ENCODE results near the gene IL3RA.

IL3RA gene

DNA sequence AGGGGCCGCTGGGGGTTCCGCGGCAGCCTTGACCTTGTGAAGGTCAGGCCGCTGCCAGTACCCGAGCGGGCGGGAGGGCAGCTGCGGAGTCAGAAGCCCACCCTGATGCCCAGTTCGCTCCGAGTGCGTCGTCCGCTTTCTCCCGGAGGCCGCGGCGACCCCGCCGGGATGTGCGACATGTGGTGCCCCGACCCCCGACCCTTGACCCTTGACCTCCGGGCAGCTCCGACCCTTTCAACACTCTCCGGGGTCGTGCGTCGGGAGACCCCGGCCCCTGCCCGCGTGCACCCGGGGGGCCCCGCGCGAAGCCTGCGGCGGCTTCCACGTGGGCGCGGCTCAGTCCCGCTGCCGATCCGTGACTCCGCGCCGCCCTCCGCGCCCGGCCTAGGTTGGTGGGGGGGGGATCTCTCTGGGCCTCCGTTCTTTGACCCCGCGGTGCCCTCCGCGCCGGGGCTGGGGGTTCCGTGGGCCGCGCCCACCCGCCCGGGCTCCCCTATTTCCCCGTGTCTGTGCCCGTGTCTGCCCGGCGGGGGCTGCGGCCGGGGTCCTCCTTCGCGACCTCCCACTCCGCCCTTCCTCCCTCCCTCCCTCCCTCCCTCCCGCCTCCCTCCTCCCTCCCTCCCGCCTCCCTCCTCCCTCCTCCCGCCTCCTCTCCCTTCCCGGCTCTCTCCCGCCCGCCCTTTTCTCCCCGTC is 55.9 kb downstream of the IL3RA start:
- Histone ChIP-seq H3K4me1 (ENCODE audit: control insufficient read depth, insufficient read depth, low read length) (no peaks in the 10 kb centered on the region), H3K9me3 (ENCODE audit: control insufficient read depth, insufficient read depth, low read length) (no peaks in the 10 kb centered on the region), H3K27me3 (ENCODE audit: control insufficient read depth, insufficient read depth, low read length) (no peaks in the 10 kb centered on the region), H3K9ac (ENCODE audit: low read depth, low read length) (peak overlapping the region; percentile 99), H3K36me3 (ENCODE audit: control insufficient read depth, insufficient read depth, low read length) (peaks cover 64% of the 10 kb centered on the region), H3K4me3 (ENCODE audit: low read depth, low read length) (peak overlapping the region; percentile 99), H3K27ac (ENCODE audit: low read depth, low read length) (peak overlapping the region; percentile 100)

DNA sequence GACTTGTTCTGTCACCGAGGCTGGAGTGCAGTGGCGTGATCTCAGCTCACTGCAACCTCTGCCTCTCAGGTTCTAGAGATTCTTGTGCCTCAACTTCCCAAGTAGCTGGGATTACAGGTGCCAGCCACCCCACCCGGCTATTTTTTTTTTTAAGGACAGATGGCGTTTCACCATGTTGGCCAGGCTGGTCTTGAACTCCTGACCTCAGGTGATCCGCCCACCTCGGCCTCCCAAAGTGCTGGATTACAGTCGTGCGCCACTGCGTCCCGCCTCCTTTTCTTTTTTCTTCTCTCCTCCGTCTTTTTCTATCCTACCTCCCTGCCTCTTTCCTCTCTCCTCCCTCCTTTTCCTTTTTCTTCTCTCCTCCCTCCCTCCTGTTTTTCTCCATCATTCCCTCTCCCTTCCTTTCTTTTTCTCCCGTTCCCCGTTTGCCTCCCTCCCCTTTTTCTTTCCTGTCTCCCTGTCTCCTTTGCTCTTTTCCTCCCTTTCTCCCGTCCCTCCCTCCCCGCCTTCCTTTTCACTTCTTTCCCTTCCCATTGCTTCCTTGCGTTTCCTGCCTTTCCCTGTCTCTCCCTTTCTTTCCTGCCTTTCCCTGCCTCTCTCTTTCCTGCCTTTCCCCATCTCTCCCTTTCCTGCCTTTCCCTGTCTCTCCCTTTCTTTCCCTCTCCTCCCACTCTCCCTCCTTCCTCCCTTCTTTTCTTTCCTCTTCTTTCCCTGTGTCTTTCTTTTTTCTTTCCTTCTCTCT is 57.5 kb downstream of the IL3RA start:
- Histone ChIP-seq H3K36me3 (ENCODE audit: control insufficient read depth, insufficient read depth, low read length) (peaks cover 60% of the 10 kb centered on the region), H3K27ac (ENCODE audit: low read depth, low read length) (no peak overlapping the region), H3K9ac (ENCODE audit: low read depth, low read length) (no peak overlapping the region), H3K9me3 (ENCODE audit: control insufficient read depth, insufficient read depth, low read length) (no peaks in the 10 kb centered on the region), H3K27me3 (ENCODE audit: control insufficient read depth, insufficient read depth, low read length) (no peaks in the 10 kb centered on the region), H3K4me3 (ENCODE audit: low read depth, low read length) (no peak overlapping the region), H3K4me1 (ENCODE audit: control insufficient read depth, insufficient read depth, low read length) (no peaks in the 10 kb centered on the region)

DNA sequence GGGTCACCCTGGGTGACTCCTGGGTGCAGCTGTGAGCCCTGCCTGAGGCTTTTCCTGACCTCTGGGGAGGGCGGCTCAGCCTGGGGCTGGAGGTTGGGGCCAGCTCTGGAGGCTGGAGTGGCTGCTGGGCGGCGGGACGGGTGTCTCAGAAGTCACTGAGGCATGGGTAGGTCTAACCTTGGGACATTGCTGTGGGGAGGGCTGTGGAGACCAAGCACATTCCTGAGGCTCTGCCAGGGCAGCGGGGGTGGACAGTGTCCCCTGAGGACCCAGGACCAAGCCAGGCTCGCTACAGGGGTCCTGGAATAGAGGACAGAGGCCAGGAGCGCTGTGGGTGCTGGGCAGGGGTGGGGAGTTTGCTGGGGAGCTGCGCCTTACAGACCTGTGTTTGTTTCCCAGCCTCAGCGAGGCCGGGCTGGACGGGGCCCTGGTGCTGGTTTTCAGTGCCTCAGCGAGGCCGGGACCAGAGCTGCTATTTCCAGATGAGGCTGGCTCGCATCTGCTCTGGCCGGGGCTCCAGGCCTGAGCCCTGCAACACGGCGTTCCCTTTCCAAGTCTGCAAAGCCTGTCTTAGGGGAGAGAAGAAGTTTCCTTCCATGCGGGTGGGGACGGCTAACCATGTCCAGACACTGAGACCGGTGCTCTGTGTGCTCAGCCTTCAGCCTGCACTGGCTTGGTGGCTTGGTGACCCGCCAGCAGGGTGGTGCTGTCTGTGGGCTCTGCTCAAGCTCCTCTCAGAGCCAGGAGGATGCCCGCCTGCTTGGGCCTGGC is 58.3 kb downstream of the IL3RA start:
- no peaks in the 10 kb centered on the region for H3K9me3 ChIP-seq (ENCODE audit: control insufficient read depth, insufficient read depth, low read length)
- H3K36me3 ChIP-seq (ENCODE audit: control insufficient read depth, insufficient read depth, low read length): peaks cover 54% of the 10 kb centered on the region
- no peak overlapping the region for H3K27ac ChIP-seq (ENCODE audit: low read depth, low read length)
- H3K4me1 ChIP-seq (ENCODE audit: control insufficient read depth, insufficient read depth, low read length): no peaks in the 10 kb centered on the region
- no peak overlapping the region for H3K4me3 ChIP-seq (ENCODE audit: low read depth, low read length)
- H3K27me3 ChIP-seq (ENCODE audit: control insufficient read depth, insufficient read depth, low read length): no peaks in the 10 kb centered on the region
- no peak overlapping the region for H3K9ac ChIP-seq (ENCODE audit: low read depth, low read length)

GRCh38 chrX:1395646-1396216 is 59.1 kb downstream of the IL3RA start:
- Histone ChIP-seq H3K27ac (ENCODE audit: low read depth, low read length) (no peak overlapping the region), H3K27me3 (ENCODE audit: control insufficient read depth, insufficient read depth, low read length) (no peaks in the 10 kb centered on the region), H3K36me3 (ENCODE audit: control insufficient read depth, insufficient read depth, low read length) (peaks cover 51% of the 10 kb centered on the region), H3K9me3 (ENCODE audit: control insufficient read depth, insufficient read depth, low read length) (no peaks in the 10 kb centered on the region), H3K4me3 (ENCODE audit: low read depth, low read length) (no peak overlapping the region), H3K4me1 (ENCODE audit: control insufficient read depth, insufficient read depth, low read length) (no peaks in the 10 kb centered on the region), H3K9ac (ENCODE audit: low read depth, low read length) (no peak overlapping the region)

DNA sequence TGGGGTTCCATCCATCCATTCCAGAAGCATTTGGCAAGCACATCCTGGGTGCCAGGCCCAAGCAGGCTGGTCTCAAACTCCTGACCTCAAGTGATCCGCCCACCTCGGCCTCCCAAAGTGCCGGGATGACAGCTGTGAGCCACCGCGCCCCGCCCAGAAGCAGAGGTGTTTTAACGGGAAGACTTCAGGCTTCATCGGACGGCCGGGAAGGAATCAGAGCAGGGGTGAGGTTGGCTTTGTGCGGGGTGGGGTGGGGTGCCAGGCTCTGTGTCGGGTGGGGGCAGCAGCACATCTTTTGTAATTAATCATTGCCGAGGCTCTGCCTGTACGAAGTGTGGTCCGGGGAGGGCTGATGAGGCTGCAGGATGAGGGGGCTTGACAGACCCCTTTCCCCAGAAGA is 60.4 kb downstream of the IL3RA start:
- H3K36me3 ChIP-seq (ENCODE audit: control insufficient read depth, insufficient read depth, low read length): peaks cover 53% of the 10 kb centered on the region
- no peaks in the 10 kb centered on the region for H3K9me3 ChIP-seq (ENCODE audit: control insufficient read depth, insufficient read depth, low read length)
- no peak overlapping the region for H3K27ac ChIP-seq (ENCODE audit: low read depth, low read length)
- no peak overlapping the region for H3K4me3 ChIP-seq (ENCODE audit: low read depth, low read length)
- H3K27me3 ChIP-seq (ENCODE audit: control insufficient read depth, insufficient read depth, low read length): no peaks in the 10 kb centered on the region
- no peaks in the 10 kb centered on the region for H3K4me1 ChIP-seq (ENCODE audit: control insufficient read depth, insufficient read depth, low read length)
- no peak overlapping the region for H3K9ac ChIP-seq (ENCODE audit: low read depth, low read length)

DNA sequence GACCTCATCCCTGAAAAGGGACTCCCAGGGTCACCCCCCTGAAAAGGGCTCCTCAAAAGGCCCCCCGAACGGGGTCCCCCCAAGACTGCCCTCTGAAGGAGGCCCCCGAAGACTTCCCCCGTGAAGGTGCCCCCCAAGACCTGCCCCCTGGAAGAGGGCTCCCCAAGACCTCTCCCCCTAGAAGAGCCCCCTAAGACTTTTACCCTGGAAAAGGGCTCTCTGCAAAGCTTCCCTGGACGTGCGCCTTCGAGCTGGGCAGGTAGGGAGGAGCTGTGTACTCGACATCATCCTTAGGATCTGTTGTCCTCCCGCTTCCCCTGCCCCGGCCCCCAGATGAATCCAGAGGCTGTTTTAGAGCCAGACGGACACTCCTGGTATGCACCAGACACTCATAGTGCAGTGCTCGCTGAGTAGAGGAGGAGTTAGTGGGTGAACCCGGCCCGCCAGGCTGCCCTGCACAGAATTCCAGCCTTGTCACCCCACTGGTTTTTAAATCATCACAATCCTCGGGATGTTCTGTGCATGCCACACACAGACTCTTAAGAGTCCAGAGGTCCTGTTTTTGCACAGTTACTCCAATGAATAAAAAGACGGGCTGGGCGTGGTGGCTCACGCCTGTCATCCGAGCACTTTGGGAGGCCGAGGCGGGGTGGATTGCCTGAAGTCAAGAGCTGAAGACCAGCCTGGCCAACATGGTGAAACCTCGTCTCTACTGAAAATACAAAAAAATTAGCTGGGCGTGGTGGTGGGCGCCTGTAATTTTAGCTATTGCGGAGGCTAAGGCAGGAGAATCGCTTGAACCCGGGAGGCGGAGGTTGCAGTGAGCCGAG is 61.1 kb downstream of the IL3RA start:
- Histone ChIP-seq H3K36me3 (ENCODE audit: control insufficient read depth, insufficient read depth, low read length) (peaks cover 55% of the 10 kb centered on the region), H3K9me3 (ENCODE audit: control insufficient read depth, insufficient read depth, low read length) (no peaks in the 10 kb centered on the region), H3K27me3 (ENCODE audit: control insufficient read depth, insufficient read depth, low read length) (no peaks in the 10 kb centered on the region), H3K4me3 (ENCODE audit: low read depth, low read length) (no peak overlapping the region), H3K4me1 (ENCODE audit: control insufficient read depth, insufficient read depth, low read length) (no peaks in the 10 kb centered on the region), H3K27ac (ENCODE audit: low read depth, low read length) (no peak overlapping the region), H3K9ac (ENCODE audit: low read depth, low read length) (no peak overlapping the region)

- Histone ChIP-seq H3K9me3 (ENCODE audit: control insufficient read depth, insufficient read depth, low read length) (no peaks in the 10 kb centered on the region), H3K36me3 (ENCODE audit: control insufficient read depth, insufficient read depth, low read length) (peaks cover 64% of the 10 kb centered on the region), H3K9ac (ENCODE audit: low read depth, low read length) (no peak overlapping the region), H3K4me1 (ENCODE audit: control insufficient read depth, insufficient read depth, low read length) (no peaks in the 10 kb centered on the region), H3K4me3 (ENCODE audit: low read depth, low read length) (no peak overlapping the region), H3K27ac (ENCODE audit: low read depth, low read length) (no peak overlapping the region), H3K27me3 (ENCODE audit: control insufficient read depth, insufficient read depth, low read length) (no peaks in the 10 kb centered on the region)
These were observed 62.1 kb downstream of the IL3RA start for GRCh38 chrX:1398431-1399340.

GRCh38 chrX:1400049-1400448 is 63.5 kb downstream of the IL3RA start:
- Histone ChIP-seq H3K27me3 (ENCODE audit: control insufficient read depth, insufficient read depth, low read length) (no peaks in the 10 kb centered on the region), H3K36me3 (ENCODE audit: control insufficient read depth, insufficient read depth, low read length) (peaks cover 72% of the 10 kb centered on the region), H3K4me1 (ENCODE audit: control insufficient read depth, insufficient read depth, low read length) (no peaks in the 10 kb centered on the region), H3K9me3 (ENCODE audit: control insufficient read depth, insufficient read depth, low read length) (no peaks in the 10 kb centered on the region), H3K27ac (ENCODE audit: low read depth, low read length) (no peak overlapping the region), H3K4me3 (ENCODE audit: low read depth, low read length) (no peak overlapping the region), H3K9ac (ENCODE audit: low read depth, low read length) (no peak overlapping the region)

GRCh38 chrX:1400742-1401471 is 64.3 kb downstream of the IL3RA start:
- no peaks in the 10 kb centered on the region for H3K27me3 ChIP-seq (ENCODE audit: control insufficient read depth, insufficient read depth, low read length)
- no peaks in the 10 kb centered on the region for H3K9me3 ChIP-seq (ENCODE audit: control insufficient read depth, insufficient read depth, low read length)
- no peak overlapping the region for H3K4me3 ChIP-seq (ENCODE audit: low read depth, low read length)
- H3K27ac ChIP-seq (ENCODE audit: low read depth, low read length): no peak overlapping the region
- no peaks in the 10 kb centered on the region for H3K4me1 ChIP-seq (ENCODE audit: control insufficient read depth, insufficient read depth, low read length)
- H3K36me3 ChIP-seq (ENCODE audit: control insufficient read depth, insufficient read depth, low read length): peaks cover 72% of the 10 kb centered on the region
- no peak overlapping the region for H3K9ac ChIP-seq (ENCODE audit: low read depth, low read length)

Measured in HUES48 (cell line).